Forelimb muscle (tissue), 1 donor: Measurements from ENCODE around the gene INSRR. TPM values are rescaled to one million over a fixed set of nuclear protein-coding genes. Genes with fewer than 3 reads are reported as not detected.

Experiments
- DNase-seq: peaks from one replicate; pipeline ENCODE4 v3.0.0-alpha.2; 2013; ENCODE audit warnings: low read depth
- polyA plus RNA-seq: library from polyadenylated mRNA; unstranded; fragments of 120-200 nt; gene quantifications from one replicate; pipeline ENCODE4 v1.2.1, GENCODE V29; 2013; ENCODE audit not compliant: insufficient read length

INSRR gene
- 0.70 TPM for polyA plus RNA-seq

DNA sequence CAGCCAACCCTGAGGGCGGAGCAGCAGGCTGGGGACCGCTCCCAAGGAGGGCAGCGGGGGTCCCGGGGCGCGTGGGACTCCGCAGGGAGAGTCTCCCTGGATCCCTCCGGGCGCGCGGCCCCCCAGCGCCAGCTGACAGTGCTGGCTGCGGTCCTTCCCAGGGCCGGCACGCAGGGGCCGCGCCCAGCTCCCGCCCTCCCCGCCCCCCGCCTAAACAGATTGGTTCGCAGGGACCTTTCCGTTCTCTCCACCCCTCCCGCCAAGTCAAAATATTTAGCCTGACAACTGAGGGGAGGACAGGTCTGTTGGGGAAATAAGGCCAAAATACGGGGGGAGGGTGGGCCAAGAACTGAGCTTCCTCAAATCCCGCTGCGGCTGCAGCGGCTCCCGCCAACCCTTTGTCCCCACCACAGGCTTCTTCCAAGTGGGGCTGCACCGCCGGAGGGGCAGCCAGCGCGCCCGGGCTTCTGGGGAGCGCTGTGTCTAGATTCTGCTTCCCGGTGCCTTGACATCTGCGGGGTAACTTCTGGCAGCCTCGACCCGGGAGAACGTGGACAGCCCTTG lies at the start of gene INSRR:
INSRR (minus strand) TSS at position 159 of the 564 bp plus-strand sequence. CDS start 496 bp downstream, outside the sequence.
- no peak for DNase-seq

DNA sequence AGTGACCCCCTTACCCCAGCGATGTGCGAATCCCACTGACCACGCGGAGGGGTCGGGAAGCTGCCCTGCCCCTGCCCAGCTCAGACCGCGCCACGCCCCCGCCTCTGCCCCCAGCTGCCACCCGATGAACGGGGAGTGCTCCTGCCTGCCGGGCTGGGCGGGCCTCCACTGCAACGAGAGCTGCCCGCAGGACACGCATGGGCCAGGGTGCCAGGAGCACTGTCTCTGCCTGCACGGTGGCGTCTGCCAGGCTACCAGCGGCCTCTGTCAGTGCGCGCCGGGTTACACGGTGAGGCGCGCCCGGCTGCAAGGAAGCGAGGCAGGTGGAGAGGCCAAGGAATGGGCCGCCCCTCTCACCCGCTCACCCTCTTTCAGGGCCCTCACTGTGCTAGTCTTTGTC lies 49.6 kb upstream of the INSRR start:
- no peak for DNase-seq

DNA sequence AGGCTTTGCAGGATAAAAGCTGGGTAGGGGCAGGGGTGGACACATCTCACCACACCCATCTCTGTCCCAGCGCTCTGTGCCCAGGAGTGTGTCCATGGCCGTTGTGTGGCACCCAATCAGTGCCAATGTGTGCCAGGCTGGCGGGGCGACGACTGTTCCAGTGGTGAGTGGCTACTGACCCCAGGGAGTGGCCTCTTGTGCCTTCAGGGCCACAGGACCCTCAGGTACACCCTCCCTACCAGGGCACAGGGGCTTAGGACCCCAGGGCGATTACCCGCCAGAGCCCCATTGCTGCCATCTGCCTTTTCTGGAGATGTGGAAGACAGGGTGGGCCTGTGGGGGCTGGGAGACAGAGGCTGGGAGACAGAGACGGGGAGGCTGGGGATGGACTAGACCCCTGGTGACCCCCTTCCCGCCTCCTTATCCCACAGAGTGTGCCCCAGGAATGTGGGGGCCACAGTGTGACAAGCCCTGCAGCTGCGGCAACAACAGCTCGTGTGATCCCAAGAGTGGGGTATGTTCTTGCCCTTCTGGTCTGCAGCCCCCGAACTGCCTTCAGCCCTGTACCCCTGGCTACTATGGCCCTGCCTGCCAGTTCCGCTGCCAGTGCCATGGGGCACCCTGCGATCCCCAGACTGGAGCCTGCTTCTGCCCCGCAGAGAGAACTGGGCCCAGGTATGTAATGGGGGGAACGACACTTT lies 47.4 kb upstream of the INSRR start:
- no peak for DNase-seq

GRCh38 chr1:156905651-156906050 lies 46.7 kb upstream of the INSRR start:
- no peak for DNase-seq

- DNase-seq: no peak
These were observed 46.3 kb upstream of the INSRR start for GRCh38 chr1:156905176-156905575.

DNA sequence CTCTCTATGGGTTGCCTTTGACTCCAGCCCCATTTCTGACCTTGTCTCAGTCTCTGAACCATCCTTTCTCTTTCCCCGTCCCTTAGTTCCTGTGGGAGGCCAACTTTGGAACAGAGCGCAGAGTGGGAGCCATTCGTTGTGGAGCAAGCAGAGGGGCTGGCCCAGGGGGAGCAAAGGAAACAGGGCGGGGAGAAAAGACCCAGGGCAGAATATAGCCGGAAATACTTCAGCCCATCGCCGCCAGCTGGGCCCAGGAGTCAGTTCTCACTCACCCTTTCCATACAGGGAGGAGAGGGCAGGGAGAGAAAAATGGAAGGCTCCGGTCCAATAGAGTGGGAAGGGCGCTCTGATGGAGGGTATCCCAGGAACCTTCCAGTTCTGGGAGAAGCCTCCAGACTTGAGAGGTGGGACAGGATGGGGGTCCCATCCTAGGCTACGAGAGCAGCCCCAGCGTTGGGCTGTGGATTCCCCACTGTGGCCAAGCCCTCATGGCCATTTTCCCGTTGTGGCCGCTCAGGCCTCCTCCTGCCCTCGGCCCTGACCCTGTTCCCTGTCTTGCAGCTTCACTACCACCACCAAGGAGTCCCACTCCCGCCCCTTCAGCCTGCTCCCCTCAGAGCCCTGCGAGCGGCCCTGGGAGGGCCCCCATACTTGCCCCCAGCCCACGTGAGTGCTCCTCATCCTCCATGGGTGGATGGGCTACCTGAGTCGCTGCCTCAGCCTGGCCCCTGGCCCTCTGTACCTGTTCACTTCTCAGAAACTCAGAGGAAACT lies 45.5 kb upstream of the INSRR start:
- no peak for DNase-seq

GRCh38 chr1:156903328-156904091 lies 44.6 kb upstream of the INSRR start:
- no peak for DNase-seq

DNA sequence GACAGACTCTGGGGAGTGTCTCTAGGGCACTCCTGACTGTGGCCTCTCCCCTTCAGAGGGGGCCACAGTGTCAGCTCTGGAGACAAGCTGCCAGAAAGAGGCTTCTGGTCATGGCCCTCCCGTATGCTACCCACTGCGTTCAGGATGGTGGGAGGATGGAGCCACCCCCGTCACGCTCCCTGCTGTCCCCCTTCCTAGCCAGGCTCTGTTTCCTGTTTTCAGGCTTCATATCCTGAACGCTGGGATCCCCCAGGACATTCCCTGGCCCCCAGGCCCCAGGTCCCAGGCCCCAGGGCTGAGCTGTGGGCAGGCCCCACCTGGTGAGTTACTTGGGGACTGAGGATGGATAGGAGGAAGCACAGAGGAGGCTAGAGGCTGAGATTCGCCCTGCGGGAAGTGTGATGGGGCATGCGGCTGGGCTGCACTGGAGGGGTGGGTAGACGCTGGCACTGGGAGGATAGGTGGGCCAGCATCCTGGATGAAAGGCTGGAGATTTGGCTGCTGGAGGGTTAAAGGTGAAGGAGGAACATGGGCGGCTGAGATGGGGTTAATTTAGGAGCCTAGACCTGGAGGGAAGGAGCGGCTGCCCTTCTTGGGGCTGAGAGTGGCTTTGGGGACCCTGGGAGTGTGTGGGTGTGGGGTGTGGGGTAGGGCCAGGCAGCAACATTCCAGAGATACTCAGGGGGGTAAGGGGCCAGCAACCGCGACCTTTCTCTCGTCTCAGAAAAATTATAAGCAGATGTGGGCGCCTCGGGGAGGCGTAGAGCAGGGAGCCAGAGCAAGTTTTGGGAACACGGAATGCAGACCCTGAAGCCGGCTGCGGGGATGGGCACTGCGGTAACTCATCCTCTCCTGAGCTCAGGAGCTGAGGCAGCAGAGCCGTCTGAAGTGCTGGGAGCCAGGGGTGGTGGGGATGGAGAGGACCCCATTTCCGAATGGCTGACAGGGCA lies 43.3 kb upstream of the INSRR start:
- no peak for DNase-seq

- no peak for DNase-seq
These were observed 42.6 kb upstream of the INSRR start for GRCh38 chr1:156901590-156901900.

DNA sequence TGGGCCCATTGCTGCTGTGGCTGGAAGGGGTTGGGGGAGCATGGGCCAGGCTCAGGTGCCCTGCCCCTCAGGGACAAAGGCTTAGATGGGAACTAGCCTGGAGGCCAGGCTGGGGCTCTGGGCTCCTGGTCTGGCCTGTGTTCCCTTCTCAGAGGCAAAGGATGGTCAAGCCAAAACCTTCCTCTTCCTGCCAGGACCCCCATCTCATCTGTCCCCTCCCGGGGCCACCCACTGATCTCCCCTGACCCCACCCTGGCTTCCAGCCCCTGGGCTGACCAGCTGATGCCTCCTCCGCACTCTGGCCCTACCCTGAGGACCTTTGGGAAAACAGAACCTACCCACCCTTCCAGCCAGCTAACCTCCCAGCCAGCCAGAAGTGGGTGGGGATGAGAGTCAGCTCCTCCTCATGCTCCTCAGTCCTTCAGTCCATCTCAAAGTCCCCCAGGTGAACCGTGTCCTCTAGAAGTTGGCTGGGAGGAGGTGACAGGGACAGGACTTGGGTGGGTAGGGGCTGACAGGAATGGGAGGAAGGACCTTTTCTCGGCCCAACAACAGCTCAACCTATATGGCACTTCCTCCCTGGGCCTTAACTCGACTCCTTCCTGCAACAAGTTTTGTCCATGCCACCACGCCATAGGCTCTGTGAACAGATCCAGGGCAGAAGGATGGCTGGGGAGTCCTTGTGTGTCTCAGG lies 42.1 kb upstream of the INSRR start:
- no peak for DNase-seq

GRCh38 chr1:156899956-156900718 lies 41.2 kb upstream of the INSRR start:
- no peak for DNase-seq

DNA sequence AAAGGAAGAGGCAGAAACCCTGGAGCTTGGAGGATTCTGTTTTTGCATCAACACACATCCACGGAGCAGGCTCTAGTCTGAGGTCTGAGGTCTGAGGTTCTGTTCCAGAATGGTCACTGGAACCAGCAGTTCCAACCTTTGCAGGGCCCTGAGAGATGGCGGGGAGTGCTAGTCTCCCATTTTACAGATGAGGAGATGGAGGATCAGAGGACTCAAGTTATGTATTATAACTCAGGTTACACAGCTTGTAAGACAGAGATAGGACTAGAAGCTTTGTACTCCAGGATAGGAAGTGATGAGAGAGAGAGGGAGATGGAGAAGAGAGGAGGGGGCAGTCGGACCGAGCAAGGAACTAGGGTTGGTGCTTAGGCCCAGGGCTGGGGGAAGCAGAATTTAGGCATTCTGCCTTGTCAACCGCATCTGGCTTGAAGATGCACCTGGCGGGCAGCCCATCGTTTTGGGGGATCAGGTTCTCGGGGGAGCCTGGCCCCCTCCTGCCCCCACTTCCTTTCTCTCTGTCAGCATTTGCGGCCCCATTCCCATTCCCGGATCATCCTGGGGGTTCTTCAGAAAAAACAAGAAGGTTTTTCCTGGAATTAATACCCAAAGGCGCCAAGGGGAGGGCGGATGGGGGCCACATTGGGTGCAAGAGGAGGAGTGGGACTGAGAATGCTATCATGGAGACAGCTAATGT lies 40.2 kb upstream of the INSRR start:
- DNase-seq: no peak

DNA sequence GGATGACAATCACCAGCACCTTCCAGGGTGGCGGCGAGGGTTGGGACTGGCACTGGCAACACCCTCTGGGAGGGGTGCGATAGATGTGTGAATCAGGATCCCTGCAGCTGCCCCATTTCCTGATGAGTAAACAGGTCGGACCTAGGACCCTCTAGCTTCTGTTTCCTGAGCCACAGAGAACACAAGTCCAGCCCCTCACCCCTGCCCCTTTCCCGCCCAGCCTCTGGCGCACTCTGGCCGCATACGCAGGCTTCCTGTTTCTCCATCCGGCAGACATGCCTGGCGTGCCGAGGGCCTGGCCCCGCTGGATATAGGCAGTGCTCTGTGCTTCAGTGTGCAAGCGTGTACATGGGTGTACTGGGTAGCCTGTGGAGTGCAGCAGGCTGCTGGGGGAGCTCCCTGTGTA lies 39.2 kb upstream of the INSRR start:
- DNase-seq: no peak

DNA sequence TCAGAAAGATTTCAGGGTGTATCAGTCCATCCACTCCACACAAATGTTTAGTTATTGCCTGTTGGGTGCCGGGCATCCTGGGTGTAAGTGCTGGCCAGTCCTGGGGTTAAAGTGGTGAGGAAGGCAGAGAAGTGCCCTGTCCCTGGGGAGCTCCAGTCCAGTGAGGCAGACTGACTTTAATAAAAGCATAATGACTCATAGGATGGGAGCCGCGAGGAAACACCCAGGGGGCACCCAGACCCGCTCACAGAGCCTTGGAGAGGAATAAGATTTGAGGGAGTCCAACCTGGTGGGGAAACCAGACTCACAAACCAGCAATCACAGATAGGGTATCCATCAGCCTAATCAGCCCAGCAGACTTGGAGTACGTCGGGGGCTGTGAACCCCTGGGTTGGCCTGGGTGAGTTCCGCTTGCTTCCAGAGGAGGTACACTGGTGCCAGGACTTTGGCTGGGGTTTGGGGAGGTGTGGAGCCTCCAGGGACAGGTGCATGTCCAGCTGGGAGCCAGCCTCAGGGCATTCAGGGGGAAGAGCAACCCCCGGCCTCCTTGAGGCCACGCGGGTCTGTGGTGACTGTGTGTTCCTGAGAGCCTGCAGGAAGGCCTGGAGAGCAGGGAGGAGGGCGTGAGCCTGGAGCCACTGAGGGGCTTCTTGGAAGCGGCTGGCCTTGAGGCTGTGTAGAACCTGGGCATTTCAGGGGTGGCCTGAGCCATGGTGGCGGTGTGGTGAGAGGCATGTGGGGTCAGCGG lies 38.3 kb upstream of the INSRR start:
- no peak for DNase-seq

- DNase-seq: no peak
These were observed 37.6 kb upstream of the INSRR start for GRCh38 chr1:156896490-156897033.

GRCh38 chr1:156895927-156896326 lies 37.0 kb upstream of the INSRR start:
- no peak for DNase-seq

- DNase-seq: no peak
These were observed 36.5 kb upstream of the INSRR start for GRCh38 chr1:156895455-156895812.
